Keratinocyte (primary cell): ENCODE measurements around the gene PARD3. TPM values are rescaled to one million over a fixed set of nuclear protein-coding genes. Genes with fewer than 3 reads are reported as not detected.
A peak's percentile ranks its signal among the peaks of the same experiment; 100 is the strongest.

Experiments used
- DNase-seq: peaks from one replicate; pipeline ENCODE4 v3.0.0-alpha.2; 2011; ENCODE audit warnings: low read depth, missing footprints, low spot score
- FAIRE-seq: peaks from 2 replicates; lab custom pipeline; 2011; peaks lifted over from hg19 to GRCh38; lab: Jason Lieb, UNC
- H2AFZ ChIP-seq: 2 replicates; pipeline ENCODE4 v1.6.0; 2012; ENCODE audit warnings: low read length, control low read depth, inconsistent platforms; ENCODE audit not compliant: control insufficient read depth
- H3K27ac ChIP-seq: 2 replicates; pipeline ENCODE4 v1.5.1; 2011; ENCODE audit warnings: low read length; ENCODE audit not compliant: control insufficient read depth, insufficient read depth
- H3K27me3 ChIP-seq: 3 replicates; pipeline ENCODE4 v1.6.0; 2011; ENCODE audit warnings: low read length; ENCODE audit not compliant: control insufficient read depth, insufficient read depth; ENCODE audit errors: extremely low read depth
- H3K36me3 ChIP-seq, 2 experiments: 2 replicates in 1 of 2; 3 replicates in 1 of 2; pipeline ENCODE4 v1.5.1; 2011; ENCODE audit warnings: low read length in 2 of 2, mild to moderate bottlenecking in 1 of 2; ENCODE audit not compliant: control insufficient read depth in 2 of 2, insufficient read depth in 2 of 2; ENCODE audit errors: extremely low read depth in 1 of 2
- H3K4me1 ChIP-seq: 3 replicates; pipeline ENCODE4 v1.5.1; 2011; ENCODE audit warnings: low read length; ENCODE audit not compliant: control insufficient read depth, insufficient read depth; ENCODE audit errors: extremely low read depth
- H3K4me2 ChIP-seq: 3 replicates; pipeline ENCODE4 v1.6.0; 2011; ENCODE audit warnings: low read depth, low read length; ENCODE audit not compliant: control insufficient read depth, insufficient read depth; ENCODE audit errors: extremely low read depth
- H3K4me3 ChIP-seq, 3 experiments: fragments of 200-600 bp in 1 of 3; sonication (generic) in 1 of 3; 2 replicates in 2 of 3; 3 replicates in 1 of 3; pipeline ENCODE4 v1.5.1; 2011 to 2016; ENCODE audit warnings: low read length in 3 of 3, mild to moderate bottlenecking in 3 of 3, control low read depth in 2 of 3, inconsistent platforms in 1 of 3, low read depth in 1 of 3, mixed read lengths in 1 of 3, mixed run types in 1 of 3, moderate library complexity in 1 of 3; ENCODE audit not compliant: control insufficient read depth in 2 of 3, insufficient read depth in 2 of 3; ENCODE audit errors: extremely low read depth in 1 of 3
- H3K79me2 ChIP-seq: 2 replicates; pipeline ENCODE4 v1.6.0; 2012; ENCODE audit warnings: low read length; ENCODE audit not compliant: control insufficient read depth, insufficient read depth
- H3K9ac ChIP-seq: 3 replicates; pipeline ENCODE4 v1.6.0; 2011; ENCODE audit warnings: low read length; ENCODE audit not compliant: control insufficient read depth, insufficient read depth; ENCODE audit errors: extremely low read depth
- H3K9me1 ChIP-seq: 3 replicates; pipeline ENCODE4 v1.6.0; 2011; ENCODE audit warnings: low read length; ENCODE audit not compliant: control insufficient read depth, insufficient read depth; ENCODE audit errors: extremely low read depth
- H3K9me3 ChIP-seq: 2 replicates; pipeline ENCODE4 v1.5.1; 2012; ENCODE audit warnings: low read depth, low read length; ENCODE audit not compliant: control insufficient read depth
- H4K20me1 ChIP-seq: 3 replicates; pipeline ENCODE4 v1.6.0; 2011; ENCODE audit warnings: low read length; ENCODE audit not compliant: control insufficient read depth, insufficient read depth; ENCODE audit errors: extremely low read depth
- CTCF ChIP-seq, 3 experiments: IDR thresholded peaks in 1 of 3; conservative IDR thresholded peaks in 1 of 3; optimal IDR thresholded peaks in 1 of 3; 2 replicates in 2 of 3; 3 replicates in 1 of 3; pipeline versions ENCODE3 to v1.5.1; 2011; ENCODE audit warnings: low read length in 3 of 3, mild to moderate bottlenecking in 3 of 3, moderate library complexity in 2 of 3, control low read depth in 1 of 3, inconsistent platforms in 1 of 3; ENCODE audit not compliant: insufficient read depth in 2 of 3; ENCODE audit errors: extremely low read depth in 1 of 3
- EZH2 ChIP-seq: IDR thresholded peaks from one replicate; pipeline ENCODE4 v1.6.1; 2012; ENCODE audit warnings: inconsistent platforms, mild to moderate bottlenecking, low read length, moderate library complexity
- dilution Hi-C: fragments of 300-500 bp; cut with MboI; formaldehyde crosslinking; loops from one replicate; pipeline ENCODE4 v1.7.0; 2020; ENCODE audit warnings: low sequenced_read_pairs; ENCODE audit not compliant: extremely low pct_ligation_motif_present
- polyA plus RNA-seq, 5 experiments: library from polyadenylated mRNA; depleted of rRNA in 3 of 5; stranded (reverse) in 3 of 5; stranded (forward) in 1 of 5; unstranded in 1 of 5; fragments of >200 nt; gene quantifications; 1 replicate in 1 of 5; 2 replicates in 3 of 5; 3 replicates in 1 of 5; pipeline versions ENCODE4 v1.2.1 to v1.2.3, GENCODE V29; 2011 to 2012; ENCODE audit warnings: missing spikeins in 2 of 5, low read depth in 1 of 5, low replicate concordance in 1 of 5

Gene PARD3
- polyA plus RNA-seq, 1 donor (not counting 4 experiments of a cell fraction or from before 2014, with no cell fraction given): 46.4 TPM

DNA sequence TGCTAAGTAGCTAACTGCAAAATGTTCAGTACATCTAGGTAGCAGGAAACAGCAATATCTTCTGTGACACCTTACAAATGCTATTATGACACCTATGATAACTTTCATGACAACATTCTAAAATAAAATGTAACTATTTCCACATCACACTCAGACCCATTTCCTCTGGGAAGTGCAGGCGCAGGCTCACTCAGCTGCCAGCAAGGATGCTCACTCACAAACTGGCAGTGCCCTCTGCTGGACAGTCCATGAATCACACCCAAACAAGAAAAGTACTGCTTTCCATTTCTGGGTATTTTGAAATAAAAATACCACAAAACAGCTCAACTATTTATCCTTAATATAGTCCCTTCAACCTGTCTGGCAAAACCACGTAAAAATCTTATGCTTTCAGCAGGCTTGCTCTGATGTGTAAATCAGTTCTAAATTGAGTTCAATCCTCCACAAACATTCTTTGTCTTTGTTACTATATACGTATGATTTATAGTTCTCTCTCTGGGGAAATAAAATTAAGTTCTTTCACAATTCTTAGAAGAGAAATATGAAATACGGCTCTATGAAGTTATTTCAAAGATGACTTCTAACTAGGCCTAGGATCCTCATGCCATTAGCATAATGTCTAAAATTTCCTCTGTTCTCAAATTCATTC lies 176.6 kb downstream of the PARD3 start:
- no peak overlapping the region for H3K4me3 ChIP-seq
- H3K27me3 ChIP-seq: no peaks in the 10 kb centered on the region
- H3K79me2 ChIP-seq: peaks cover 56% of the 10 kb centered on the region
- dilution Hi-C loops: no loop called here
- peaks cover 9% of the 10 kb centered on the region for H3K4me1 ChIP-seq
- no peak overlapping the region for H3K9ac ChIP-seq
- H3K4me2 ChIP-seq: no peak overlapping the region
- no peak overlapping the region for H2AFZ ChIP-seq
- FAIRE-seq: peak; percentile 66
- no peak overlapping the region for H3K27ac ChIP-seq
- TF ChIP-seq EZH2 (no peak), CTCF (optimal IDR thresholded peaks at IDR 0.05 in 1 of 3, IDR thresholded peaks at IDR 0.05 in 1 of 3, conservative IDR thresholded peaks at IDR 0.05 in 1 of 3; ENCODE audit: extremely low read depth in 1 of 3, insufficient read depth in 2 of 3, low read length in 3 of 3) (peak; percentile 84 to 94 (median 93))
- H4K20me1 ChIP-seq: peaks cover 6% of the 10 kb centered on the region
- no peaks in the 10 kb centered on the region for H3K9me3 ChIP-seq
- peaks cover 2% of the 10 kb centered on the region for H3K9me1 ChIP-seq
- DNase-seq: peak; percentile 30
- H3K36me3 ChIP-seq: no peaks in the 10 kb centered on the region

GRCh38 chr10:34637418-34637911 lies 177.6 kb downstream of the PARD3 start:
- Histone ChIP-seq H3K9me1 (peaks cover 2% of the 10 kb centered on the region), H3K4me3 (no peak overlapping the region), H4K20me1 (peaks cover 6% of the 10 kb centered on the region), H3K4me2 (no peak overlapping the region), H3K4me1 (peaks cover 9% of the 10 kb centered on the region), H3K9ac (no peak overlapping the region), H3K79me2 (peaks cover 51% of the 10 kb centered on the region), H3K27me3 (no peaks in the 10 kb centered on the region), H3K27ac (no peak overlapping the region), H2AFZ (no peak overlapping the region), H3K9me3 (no peaks in the 10 kb centered on the region), H3K36me3 (no peaks in the 10 kb centered on the region)
- TF ChIP-seq CTCF (optimal IDR thresholded peaks at IDR 0.05 in 1 of 3, IDR thresholded peaks at IDR 0.05 in 1 of 3, conservative IDR thresholded peaks at IDR 0.05 in 1 of 3; ENCODE audit: extremely low read depth in 1 of 3, insufficient read depth in 2 of 3, low read length in 3 of 3) (peak; percentile 96 to 99 (median 97)), EZH2 (no peak)
- FAIRE-seq: peak; percentile 92
- no peak for DNase-seq
- dilution Hi-C loops: no loop called here
